CD14-positive monocyte (primary cell): ENCODE measurements around the gene ASS1. TPM values are rescaled to one million over a fixed set of nuclear protein-coding genes. Genes with fewer than 3 reads are reported as not detected.

ENCODE experiments used
- DNase-seq, 3 donors: peaks; one replicate each; pipeline ENCODE4 v3.0.0-alpha.2; 2011 to 2022
- H2AFZ ChIP-seq: 2 replicates; pipeline ENCODE4 v1.6.0; 2012; ENCODE audit warnings: mild to moderate bottlenecking, low read depth, low read length, inconsistent platforms; ENCODE audit not compliant: insufficient read depth, poor library complexity, severe bottlenecking
- H3K27ac ChIP-seq, 2 donors: 1 replicate in 1 of 2; 2 replicates in 1 of 2; pipeline ENCODE4 v1.5.1; 2012 to 2013; ENCODE audit warnings: low read length in 2 of 2, control low read depth in 1 of 2, inconsistent platforms in 1 of 2, low read depth in 1 of 2, mild to moderate bottlenecking in 1 of 2
- H3K27me3 ChIP-seq, 2 donors: one replicate each; pipeline versions ENCODE4 v1.6.0 to v1.6.1; 2011 to 2013; ENCODE audit warnings: low read length in 2 of 2; ENCODE audit not compliant: control insufficient read depth in 2 of 2, insufficient read depth in 2 of 2
- H3K36me3 ChIP-seq, 2 donors: replicated peaks in 1 of 2; 1 replicate in 1 of 2; 2 replicates in 1 of 2; pipeline versions ENCODE4 v1.5.1 to v1.6.1; 2012 to 2013; ENCODE audit warnings: low read length in 2 of 2, control low read depth in 1 of 2, inconsistent platforms in 1 of 2, mild to moderate bottlenecking in 1 of 2; ENCODE audit not compliant: insufficient read depth in 2 of 2, control insufficient read depth in 1 of 2
- H3K4me1 ChIP-seq, 2 donors: 1 replicate in 1 of 2; 2 replicates in 1 of 2; pipeline versions ENCODE4 v1.5.1 to v1.6.1; 2012 to 2013; ENCODE audit warnings: low read length in 2 of 2, control low read depth in 1 of 2, inconsistent platforms in 1 of 2, mild to moderate bottlenecking in 1 of 2, moderate library complexity in 1 of 2; ENCODE audit not compliant: insufficient read depth in 2 of 2, control insufficient read depth in 1 of 2
- H3K4me2 ChIP-seq: replicated peaks from 2 replicates; pipeline ENCODE3; 2012; ENCODE audit warnings: low read length, moderate library complexity, mild to moderate bottlenecking; ENCODE audit not compliant: poor library complexity, severe bottlenecking; ENCODE audit errors: extremely low read depth
- H3K4me3 ChIP-seq, 3 experiments: fragments of 200-600 bp in 1 of 3; sonication (generic) in 1 of 3; replicated peaks in 1 of 3; 1 replicate in 2 of 3; 2 replicates in 1 of 3; pipeline ENCODE4 v1.5.1; 2011 to 2013; ENCODE audit warnings: low read length in 3 of 3, mild to moderate bottlenecking in 3 of 3, control low read depth in 2 of 3, low read depth in 2 of 3, inconsistent platforms in 1 of 3, moderate library complexity in 1 of 3
- H3K79me2 ChIP-seq: 2 replicates; pipeline ENCODE4 v1.6.0; 2012; ENCODE audit warnings: mild to moderate bottlenecking, control low read depth, inconsistent platforms, low read length, moderate library complexity; ENCODE audit not compliant: insufficient read depth
- H3K9ac ChIP-seq: 2 replicates; pipeline ENCODE4 v1.6.0; 2017; ENCODE audit warnings: low read length, mild to moderate bottlenecking; ENCODE audit not compliant: insufficient read depth, poor library complexity, severe bottlenecking
- H3K9me3 ChIP-seq, 2 donors: replicated peaks in 1 of 2; 1 replicate in 1 of 2; 2 replicates in 1 of 2; pipeline versions ENCODE4 v1.5.1 to v1.6.1; 2012 to 2013; ENCODE audit warnings: low read length in 2 of 2, control low read depth in 1 of 2; ENCODE audit not compliant: control insufficient read depth in 1 of 2, insufficient read depth in 1 of 2
- H4K20me1 ChIP-seq: 2 replicates; pipeline ENCODE4 v1.6.0; 2012; ENCODE audit warnings: mild to moderate bottlenecking, low read length, control low read depth, moderate library complexity; ENCODE audit not compliant: insufficient read depth
- H3K27ac Mint-ChIP-seq, 7 donors: one replicate each; pipeline ENCODE4 v1.8.0; 2020; ENCODE audit warnings: mild to moderate bottlenecking in 7 of 7, mixed read lengths in 7 of 7, moderate library complexity in 6 of 7, inconsistent platforms in 2 of 7
- H3K27me3 Mint-ChIP-seq, 3 donors: one replicate each; pipeline ENCODE4 v1.8.0; 2021 to 2022; ENCODE audit warnings: low read depth in 3 of 3, mild to moderate bottlenecking in 3 of 3, mixed read lengths in 3 of 3, moderate library complexity in 3 of 3, inconsistent platforms in 1 of 3
- H3K36me3 Mint-ChIP-seq, 2 donors: one replicate each; pipeline ENCODE4 v1.8.0; 2020; ENCODE audit warnings: mixed read lengths in 2 of 2, inconsistent platforms in 1 of 2, mild to moderate bottlenecking in 1 of 2
- H3K4me1 Mint-ChIP-seq: one replicate; pipeline ENCODE4 v1.8.0; 2020; ENCODE audit warnings: mild to moderate bottlenecking, mixed read lengths
- H3K4me3 Mint-ChIP-seq, 2 donors: one replicate each; pipeline ENCODE4 v1.8.0; 2020; ENCODE audit warnings: mild to moderate bottlenecking in 2 of 2, mixed read lengths in 2 of 2, moderate library complexity in 1 of 2
- H3K9me3 Mint-ChIP-seq, 7 donors: one replicate each; pipeline ENCODE4 v1.8.0; 2020 to 2022; ENCODE audit warnings: mixed read lengths in 7 of 7, mild to moderate bottlenecking in 6 of 7, moderate library complexity in 6 of 7, inconsistent platforms in 2 of 7
- CTCF ChIP-seq: fragments of 200-600 bp; IDR thresholded peaks from one replicate; pipeline ENCODE4 v1.8.0; 2022; ENCODE audit warnings: antibody characterized with exemption, mild to moderate bottlenecking
- WGBS: methylation state at CpG from one replicate; pipeline ENCODE4 v1.1.5; 2013; ENCODE audit warnings: missing lambda C conversion rate; ENCODE audit not compliant: insufficient coverage; 5-methylcytosine and 5-hydroxymethylcytosine counted together
- intact Hi-C, 2 donors: fragments of 100-400 bp; cut with micrococcal nuclease; formaldehyde crosslinking; loops; one replicate each; pipeline versions ENCODE4 v1.15.0 to v1.15.1; 2023
- polyA plus RNA-seq, 3 donors: library from polyadenylated mRNA; depleted of rRNA in 1 of 3; unstranded in 2 of 3; stranded (reverse) in 1 of 3; fragments of 300-500 nt in 2 of 3; fragments of >200 nt in 1 of 3; fragmentation: Illumina TruSeq in 2 of 3; gene quantifications; 1 replicate in 2 of 3; 2 replicates in 1 of 3; pipeline ENCODE4 v1.2.3, GENCODE V29; 2012 to 2021

ASS1 gene
- polyA plus RNA-seq, 3 donors = not detected

- intact Hi-C loops = no loop called here
- Mint-ChIP-seq H3K36me3 (no peaks in the 10 kb centered on the region), H3K9me3 (no peaks in the 10 kb centered on the region), H3K4me1 (peaks cover 18% of the 10 kb centered on the region), H3K27ac (no peak overlapping the region), H3K27me3 (peaks cover 17 to 41% (median 22%) of the 10 kb centered on the region in 3 donors), H3K4me3 (no peak overlapping the region)
- whole genome bisulfite sequencing = 46% methylated on average over 9 of the region's 14 CpGs
- no peak overlapping the region for H3K9ac ChIP-seq
- peaks cover 0 to 2% of the 10 kb centered on the region in 2 donors for H3K27me3 ChIP-seq
- H3K79me2 ChIP-seq = no peaks in the 10 kb centered on the region
- H3K4me1 ChIP-seq = peaks cover 11 to 17% of the 10 kb centered on the region in 2 donors
- H3K4me2 ChIP-seq = no peak overlapping the region
- no peaks in the 10 kb centered on the region for H4K20me1 ChIP-seq
- H3K27ac ChIP-seq = no peak overlapping the region
- H3K36me3 ChIP-seq = no peaks in the 10 kb centered on the region
- no peak overlapping the region for H2AFZ ChIP-seq
- no peak for DNase-seq
- no peaks in the 10 kb centered on the region for H3K9me3 ChIP-seq
- H3K4me3 ChIP-seq = no peak overlapping the region
- TF ChIP-seq CTCF = no peak
Observed at GRCh38 chr9:130451004-130451390, 6.2 kb downstream of the ASS1 start.

- no peak for TF ChIP-seq CTCF
- Histone ChIP-seq H3K4me2 (no peak overlapping the region), H3K27ac (no peak overlapping the region), H3K9me3 (no peaks in the 10 kb centered on the region), H3K9ac (no peak overlapping the region), H3K4me3 (no peak overlapping the region), H2AFZ (peak overlapping the region; percentile 17), H3K36me3 (no peaks in the 10 kb centered on the region), H3K27me3 (no peaks in the 10 kb centered on the region), H3K4me1 (peaks cover 11 to 16% of the 10 kb centered on the region in 2 donors), H3K79me2 (no peaks in the 10 kb centered on the region), H4K20me1 (no peaks in the 10 kb centered on the region)
- Mint-ChIP-seq H3K27ac (no peak overlapping the region), H3K27me3 (peaks cover 15 to 42% (median 23%) of the 10 kb centered on the region in 3 donors), H3K36me3 (no peaks in the 10 kb centered on the region), H3K9me3 (no peaks in the 10 kb centered on the region), H3K4me1 (peaks cover 16% of the 10 kb centered on the region), H3K4me3 (no peak overlapping the region)
- DNase-seq = no peak
- 59% methylated on average over 18 of the region's 23 CpGs for WGBS
- intact Hi-C loops = no loop called here
Observed at GRCh38 chr9:130451509-130452388, 7.0 kb downstream of the ASS1 start.
